ENCODE results near the gene SEC61A2. TPM values are rescaled to one million over a fixed set of nuclear protein-coding genes. Genes with fewer than 3 reads are reported as not detected.
A peak's percentile ranks its signal among the peaks of the same experiment; 100 is the strongest.
"Not testable (repeated sequence)": the region's sequence is repeated elsewhere in the genome, so short reads cannot be mapped to it uniquely, and the experiment has no call there.

The SEC61A2 gene
- total RNA-seq, 1 donor: 16.0 TPM

DNA sequence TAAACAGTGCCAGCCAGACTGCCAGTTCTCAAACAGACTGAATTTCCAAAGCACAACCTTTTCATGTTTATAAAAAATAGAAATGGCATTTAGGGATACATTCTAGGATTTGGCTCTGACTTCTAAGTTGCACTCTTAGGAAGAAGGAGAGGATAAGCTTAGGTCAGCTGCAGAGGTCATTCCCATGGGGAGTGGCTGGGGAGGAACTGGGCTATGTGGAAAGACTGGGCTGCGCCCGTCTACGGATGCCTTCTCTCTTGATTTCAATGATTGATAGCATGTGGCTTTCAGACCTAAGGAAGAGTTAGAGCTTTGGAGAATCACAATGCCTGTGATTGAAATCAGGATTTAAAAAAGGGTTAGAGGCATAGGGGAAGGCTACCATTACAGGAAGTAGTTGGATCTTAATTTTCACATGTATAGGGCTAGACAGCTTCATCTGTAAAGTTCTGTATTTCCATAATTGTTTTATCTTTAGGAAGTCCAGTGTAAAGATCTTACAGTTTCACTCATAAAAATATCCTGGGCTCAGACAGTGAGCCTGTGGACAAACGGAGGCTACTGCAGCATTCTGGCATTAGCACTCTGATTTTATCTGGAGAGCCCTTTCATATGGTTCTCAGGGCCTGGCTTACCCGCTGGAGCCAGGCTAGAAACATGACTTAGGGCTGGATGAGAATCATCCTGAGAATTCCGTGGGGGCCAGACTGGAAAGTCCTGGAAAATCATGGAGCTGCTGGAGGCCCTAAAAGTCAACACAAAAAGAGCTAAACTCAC, 36.7 kb downstream of the SEC61A2 start:
- H3K4me3 ChIP-seq (ENCODE audit: low read depth, low read length): no peak overlapping the region
- TF ChIP-seq, protein P1, sequence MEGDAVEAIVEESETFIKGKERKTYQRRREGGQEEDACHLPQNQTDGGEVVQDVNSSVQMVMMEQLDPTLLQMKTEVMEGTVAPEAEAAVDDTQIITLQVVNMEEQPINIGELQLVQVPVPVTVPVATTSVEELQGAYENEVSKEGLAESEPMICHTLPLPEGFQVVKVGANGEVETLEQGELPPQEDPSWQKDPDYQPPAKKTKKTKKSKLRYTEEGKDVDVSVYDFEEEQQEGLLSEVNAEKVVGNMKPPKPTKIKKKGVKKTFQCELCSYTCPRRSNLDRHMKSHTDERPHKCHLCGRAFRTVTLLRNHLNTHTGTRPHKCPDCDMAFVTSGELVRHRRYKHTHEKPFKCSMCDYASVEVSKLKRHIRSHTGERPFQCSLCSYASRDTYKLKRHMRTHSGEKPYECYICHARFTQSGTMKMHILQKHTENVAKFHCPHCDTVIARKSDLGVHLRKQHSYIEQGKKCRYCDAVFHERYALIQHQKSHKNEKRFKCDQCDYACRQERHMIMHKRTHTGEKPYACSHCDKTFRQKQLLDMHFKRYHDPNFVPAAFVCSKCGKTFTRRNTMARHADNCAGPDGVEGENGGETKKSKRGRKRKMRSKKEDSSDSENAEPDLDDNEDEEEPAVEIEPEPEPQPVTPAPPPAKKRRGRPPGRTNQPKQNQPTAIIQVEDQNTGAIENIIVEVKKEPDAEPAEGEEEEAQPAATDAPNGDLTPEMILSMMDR (IDR thresholded peaks at IDR 0.05; ENCODE audit: insufficient read depth, low read depth, low read length): no peak
- peak; percentile 11 for DNase-seq (ENCODE audit: low read depth)

DNA sequence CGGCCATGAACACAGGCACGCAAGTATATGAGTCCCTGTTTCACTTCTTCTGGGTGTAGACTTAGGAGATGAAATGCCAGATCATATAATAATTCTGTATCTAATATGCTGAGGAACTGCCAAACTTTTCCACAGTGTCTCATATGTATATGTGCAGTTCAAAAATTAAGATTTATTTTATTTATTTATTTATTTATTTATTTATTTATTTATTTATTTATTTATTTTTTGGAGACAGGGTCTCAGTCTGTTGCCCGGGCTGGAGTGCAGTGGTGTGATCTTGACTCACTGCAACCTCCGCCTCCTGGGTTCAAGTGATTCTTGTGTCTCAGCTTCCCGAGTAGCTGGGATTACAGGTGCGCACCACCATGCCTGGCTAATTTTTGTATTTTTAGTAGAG, 42.0 kb downstream of the SEC61A2 start:
- H3K4me3 ChIP-seq (ENCODE audit: low read depth, low read length); DNase-seq (ENCODE audit: low read depth): not testable (repeated sequence)

DNA sequence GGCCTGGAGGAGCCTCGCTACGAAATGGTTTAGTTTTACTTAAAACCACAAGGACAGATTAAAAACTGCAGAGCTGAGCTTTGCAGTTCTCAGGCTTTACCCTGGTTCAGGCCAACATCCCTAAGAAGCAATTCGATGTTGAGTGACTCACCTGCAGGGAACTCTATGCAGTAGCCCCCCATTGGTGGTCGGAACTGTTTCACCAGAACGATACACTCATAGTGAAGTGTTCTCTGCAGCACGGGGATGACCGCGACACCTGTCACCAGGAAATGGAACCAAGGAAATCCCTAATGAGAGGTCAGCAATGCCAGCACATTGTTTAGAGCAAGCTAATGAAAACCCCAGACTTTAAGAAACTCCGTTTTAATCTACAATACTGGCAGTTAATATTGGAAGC, 48.2 kb downstream of the SEC61A2 start:
- no peak overlapping the region for H3K4me3 ChIP-seq (ENCODE audit: low read depth, low read length)
- no peak for DNase-seq (ENCODE audit: low read depth)
- TF ChIP-seq, protein P1 (IDR thresholded peaks at IDR 0.05; ENCODE audit: insufficient read depth, low read depth, low read length): no peak

DNA sequence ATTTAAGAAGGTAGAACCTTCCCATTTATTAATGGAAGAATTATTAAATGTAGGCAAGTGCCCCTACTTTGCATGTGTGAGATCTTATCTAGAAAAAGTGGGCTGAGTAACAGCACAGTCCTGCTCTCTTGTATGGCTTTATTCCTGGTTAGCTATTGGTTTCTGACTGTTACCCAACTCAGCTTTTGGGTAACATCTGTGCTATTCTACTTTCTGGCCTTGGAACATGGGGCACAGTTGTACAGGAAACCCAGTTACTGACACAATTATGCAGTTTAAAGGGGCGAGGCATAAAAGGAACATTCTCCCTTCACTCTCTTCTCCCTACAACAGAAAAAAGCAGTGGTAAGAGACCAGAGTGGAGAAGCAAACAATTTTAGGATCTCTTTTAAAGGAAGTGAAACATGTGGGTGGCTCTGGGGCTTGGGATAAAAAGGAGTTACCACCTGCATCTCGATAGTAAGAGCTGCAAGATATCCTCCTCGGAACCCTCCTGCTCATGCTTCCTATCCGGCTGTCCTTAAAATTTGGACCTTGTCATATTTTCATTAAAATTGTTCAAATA, 50.2 kb downstream of the SEC61A2 start:
- DNase-seq (ENCODE audit: low read depth): no peak
- no peak overlapping the region for H3K4me3 ChIP-seq (ENCODE audit: low read depth, low read length)
- TF ChIP-seq, protein P1 (IDR thresholded peaks at IDR 0.05; ENCODE audit: insufficient read depth, low read depth, low read length): no peak

DNA sequence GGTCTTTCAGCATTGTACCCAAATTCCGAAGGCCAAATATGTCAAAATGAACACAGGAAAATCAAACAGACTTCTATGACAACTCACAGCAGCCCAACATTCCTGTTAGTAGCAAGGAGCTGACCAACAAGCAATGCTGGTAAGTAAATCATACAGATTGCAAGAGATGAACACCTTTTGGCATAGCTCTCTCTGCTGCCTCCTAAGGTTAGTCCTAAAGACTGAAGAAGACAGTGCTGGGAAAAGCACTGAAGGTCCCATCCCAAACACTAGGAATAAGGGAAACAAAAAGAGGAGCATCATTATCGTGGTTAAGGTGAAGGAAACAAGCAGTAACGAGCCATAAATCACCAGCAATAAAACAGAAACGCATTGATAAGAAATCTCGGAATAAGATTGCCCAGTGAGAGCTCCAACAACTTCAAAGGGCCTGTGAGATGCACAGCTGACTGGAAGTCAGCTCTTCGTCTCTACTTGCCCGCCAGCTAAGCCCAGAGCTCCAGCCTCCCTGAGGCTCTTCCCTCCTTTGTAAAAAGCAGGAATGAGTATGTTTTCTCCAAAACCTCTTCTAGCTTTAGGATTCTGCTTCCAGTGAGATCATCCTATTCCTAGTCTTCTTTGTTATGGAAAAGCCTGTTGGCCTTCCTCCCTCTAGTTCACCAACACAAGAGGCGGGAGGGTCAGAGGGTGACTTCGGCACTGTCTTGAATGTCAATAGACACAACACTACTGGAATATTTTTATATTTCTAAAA, 50.9 kb downstream of the SEC61A2 start:
- TF ChIP-seq, protein P1 (IDR thresholded peaks at IDR 0.05; ENCODE audit: insufficient read depth, low read depth, low read length): no peak
- no peak overlapping the region for H3K4me3 ChIP-seq (ENCODE audit: low read depth, low read length)
- DNase-seq (ENCODE audit: low read depth): no peak

DNA sequence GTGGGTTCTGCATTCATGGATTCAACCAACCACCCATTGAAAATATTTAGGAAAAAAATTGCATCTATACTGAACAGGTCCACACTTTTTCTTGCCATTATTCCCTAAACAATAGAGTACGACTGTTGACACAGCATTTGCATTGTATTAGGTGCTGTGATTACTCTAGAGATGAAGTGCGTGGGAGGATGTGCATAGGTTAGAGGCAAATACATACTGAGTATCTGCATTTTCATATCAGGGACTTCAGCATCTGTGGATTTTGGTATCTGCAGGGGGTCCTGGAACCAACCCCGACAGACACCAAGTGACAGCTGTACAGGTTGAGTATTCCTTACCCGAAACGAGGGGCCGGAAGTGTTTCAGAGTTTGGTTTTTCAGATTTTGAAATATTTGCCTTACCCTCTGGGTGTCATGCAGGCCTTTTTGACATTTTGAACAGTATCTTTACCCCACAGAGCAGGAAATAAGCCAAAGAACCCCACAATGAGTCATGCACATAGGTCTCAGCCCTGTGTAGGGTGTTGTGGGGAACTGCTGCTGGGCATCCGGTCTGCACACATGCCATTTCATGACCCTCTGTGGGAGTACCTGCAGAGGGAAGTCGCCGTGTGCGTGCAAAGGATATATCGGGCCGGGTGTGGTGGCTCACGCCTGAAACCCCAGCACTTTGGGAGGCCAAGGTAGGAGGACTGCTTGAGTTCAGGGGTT, 51.7 kb downstream of the SEC61A2 start:
- no peak overlapping the region for H3K4me3 ChIP-seq (ENCODE audit: low read depth, low read length)
- DNase-seq (ENCODE audit: low read depth): no peak
- TF ChIP-seq, protein P1 (IDR thresholded peaks at IDR 0.05; ENCODE audit: insufficient read depth, low read depth, low read length): no peak

DNA sequence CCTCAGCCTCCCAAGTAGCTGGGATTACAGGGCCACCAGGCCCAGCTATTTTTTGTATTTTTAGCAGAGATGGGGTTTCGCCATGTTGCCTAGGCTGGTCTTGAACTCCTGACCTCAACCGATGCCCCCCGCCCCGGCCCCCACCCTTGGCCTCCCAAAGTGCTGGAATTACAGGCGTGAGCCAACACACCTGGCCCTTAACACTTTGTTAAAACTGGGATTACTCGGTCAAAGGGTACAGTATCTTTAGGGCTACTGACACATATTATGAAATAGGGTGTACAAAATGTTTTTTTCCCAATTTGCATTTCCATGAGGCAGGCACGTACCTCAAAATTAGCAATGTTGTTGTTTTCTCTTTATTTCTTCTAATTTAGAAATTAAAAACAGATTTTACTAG, 54.7 kb downstream of the SEC61A2 start:
- H3K4me3 ChIP-seq (ENCODE audit: low read depth, low read length): no peak overlapping the region
- TF ChIP-seq, protein P1 (IDR thresholded peaks at IDR 0.05; ENCODE audit: insufficient read depth, low read depth, low read length): no peak
- DNase-seq (ENCODE audit: low read depth): no peak

Data from fibroblast of villous mesenchyme (primary cell).